Muscle of back (tissue), 11 donors: ENCODE data around the gene MYOCD. TPM values are rescaled to one million over a fixed set of nuclear protein-coding genes. Genes with fewer than 3 reads are reported as not detected.

Experiments used
- DNase-seq, 3 donors: peaks; one replicate each; pipeline versions ENCODE4 v3.0.0 to v3.0.0-alpha.2; 2013
- polyA plus RNA-seq, 10 donors: library from polyadenylated mRNA; unstranded; fragments of 120-200 nt; gene quantifications; one replicate each; pipeline ENCODE4 v1.2.1, GENCODE V29; 2013; ENCODE audit not compliant: insufficient read length in 10 of 10

The MYOCD gene
- polyA plus RNA-seq, 10 donors: 0.36 to 0.95 (median 0.60) TPM

- DNase-seq: no peak
These were observed 46.7 kb downstream of the MYOCD start for GRCh38 chr17:12712415-12712814.

GRCh38 chr17:12712941-12713340 lies 47.3 kb downstream of the MYOCD start:
- DNase-seq: no peak

- DNase-seq: no peak
These were observed 54.3 kb downstream of the MYOCD start for GRCh38 chr17:12719948-12720347.

GRCh38 chr17:12721581-12721980 lies 55.9 kb downstream of the MYOCD start:
- no peak for DNase-seq

- no peak for DNase-seq
These were observed 56.6 kb downstream of the MYOCD start for GRCh38 chr17:12722282-12722681.

- DNase-seq: no peak
These were observed 60.4 kb downstream of the MYOCD start for GRCh38 chr17:12726131-12726530.

- peak; percentile 67 to 89 (median 79) for DNase-seq
These were observed 61.5 kb downstream of the MYOCD start for GRCh38 chr17:12727076-12727760.

- no peak for DNase-seq
These were observed 62.2 kb downstream of the MYOCD start for GRCh38 chr17:12727881-12728280.

GRCh38 chr17:12729086-12729485 lies 63.4 kb downstream of the MYOCD start:
- DNase-seq: no peak

- DNase-seq: no peak
These were observed 64.7 kb downstream of the MYOCD start for GRCh38 chr17:12730421-12730820.

GRCh38 chr17:12730931-12731521 lies 65.3 kb downstream of the MYOCD start:
- peak in 1 of 3 donors; percentile 15 for DNase-seq

GRCh38 chr17:12731839-12732238 lies 66.1 kb downstream of the MYOCD start:
- DNase-seq: no peak

- no peak for DNase-seq
These were observed 66.7 kb downstream of the MYOCD start for GRCh38 chr17:12732366-12732765.

GRCh38 chr17:12734926-12735325 lies 69.2 kb downstream of the MYOCD start:
- no peak for DNase-seq

- DNase-seq: no peak
These were observed 69.8 kb downstream of the MYOCD start for GRCh38 chr17:12735517-12735916.

- no peak for DNase-seq
These were observed 70.8 kb downstream of the MYOCD start for GRCh38 chr17:12736526-12736925.

- no peak for DNase-seq
These were observed 72.2 kb downstream of the MYOCD start for GRCh38 chr17:12737740-12738469.

GRCh38 chr17:12738624-12739023 lies 72.9 kb downstream of the MYOCD start:
- DNase-seq: no peak

- no peak for DNase-seq
These were observed 73.8 kb downstream of the MYOCD start for GRCh38 chr17:12739500-12739899.

- DNase-seq: no peak
These were observed 77.4 kb downstream of the MYOCD start for GRCh38 chr17:12743046-12743445.

GRCh38 chr17:12744298-12744697 lies 78.6 kb downstream of the MYOCD start:
- no peak for DNase-seq

GRCh38 chr17:12744786-12745185 lies 79.1 kb downstream of the MYOCD start:
- no peak for DNase-seq

- no peak for DNase-seq
These were observed 79.8 kb downstream of the MYOCD start for GRCh38 chr17:12745486-12745885.
